ENCODE measurements around the gene GRID1.
A peak's percentile ranks its signal among the peaks of the same experiment; 100 is the strongest.
"Not testable (repeated sequence)": the region's sequence is repeated elsewhere in the genome, so short reads cannot be mapped to it uniquely, and the experiment has no call there.

GRID1 gene

DNA sequence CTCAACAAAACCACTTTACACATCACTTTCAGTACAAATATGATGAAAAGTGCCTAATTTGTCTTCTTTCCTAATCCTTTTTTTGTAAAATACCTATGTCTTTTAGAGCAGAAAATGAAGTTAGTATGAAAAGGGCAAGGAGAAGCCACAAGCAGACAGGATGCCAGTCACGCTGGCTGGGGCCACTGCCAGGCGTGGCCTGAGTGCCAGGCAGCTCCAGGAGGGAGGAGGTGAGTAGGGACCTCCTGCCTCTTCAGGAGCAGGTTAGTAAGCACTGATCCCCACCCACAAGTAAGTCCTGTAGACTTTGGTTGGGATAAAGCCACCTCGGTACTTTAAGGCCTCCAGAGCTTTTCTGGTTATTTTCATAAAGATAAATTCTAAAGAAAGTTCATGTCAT, 432.0 kb downstream of the GRID1 start:
- no peak for DNase-seq (ENCODE audit: low read depth, low spot score)

- DNase-seq (ENCODE audit: low read depth, low spot score): not testable (repeated sequence)
These were observed 436.6 kb downstream of the GRID1 start for GRCh38 chr10:85929993-85930392.

DNA sequence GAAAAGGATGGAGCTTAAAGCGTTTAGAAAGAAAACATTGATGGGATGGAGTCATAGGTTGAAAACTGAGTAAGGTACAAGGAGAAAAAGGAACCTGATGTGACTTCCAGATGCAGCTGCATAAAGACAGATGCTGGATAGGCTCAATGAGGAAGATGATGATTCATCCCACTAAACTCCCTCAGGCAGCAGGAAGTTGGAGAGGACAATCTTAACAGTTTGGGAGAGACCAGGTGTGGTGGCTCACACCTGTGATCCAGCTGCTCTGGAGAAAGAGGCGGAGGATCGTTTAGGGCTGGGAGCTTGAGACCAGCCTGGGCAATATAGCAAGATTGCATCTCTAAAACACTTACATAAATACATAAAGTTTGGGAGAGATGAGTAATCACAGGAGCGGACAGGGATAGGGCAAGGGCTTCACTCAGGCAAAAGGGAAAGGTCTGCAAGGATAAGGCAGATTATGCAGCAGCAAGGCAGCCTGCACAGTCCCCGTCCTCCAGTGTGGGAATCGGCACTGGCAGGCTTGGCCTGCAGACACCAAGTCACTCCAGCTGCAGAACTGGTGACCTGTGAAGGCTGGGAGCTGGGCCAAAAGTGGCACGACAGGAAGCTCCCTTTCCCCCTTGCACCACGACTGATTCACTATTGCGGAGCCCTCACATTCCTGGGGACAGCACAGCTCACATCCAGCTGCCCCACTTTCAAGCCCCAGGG, 438.5 kb downstream of the GRID1 start:
- no peak for DNase-seq (ENCODE audit: low read depth, low spot score)

DNA sequence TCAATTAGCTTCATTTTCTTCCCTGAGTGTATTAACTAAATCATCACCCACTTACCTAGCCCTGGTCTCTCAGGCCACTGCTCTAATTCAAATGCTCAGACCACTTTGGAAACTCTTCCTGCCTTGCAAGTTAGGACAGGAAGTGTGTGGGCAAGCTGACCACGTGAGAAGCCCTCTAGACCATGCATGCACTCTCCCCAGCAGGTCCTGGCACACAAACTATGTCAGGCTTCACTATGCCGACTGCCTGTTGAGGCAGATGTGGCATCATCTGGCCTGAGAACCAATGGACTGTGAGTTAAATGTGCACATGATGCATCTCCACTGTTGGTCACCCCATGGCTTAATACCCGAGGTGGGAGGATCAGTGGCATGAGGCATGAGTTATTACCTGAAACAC, 439.6 kb downstream of the GRID1 start:
- no peak for DNase-seq (ENCODE audit: low read depth, low spot score)

GRCh38 chr10:85926136-85926535, 440.5 kb downstream of the GRID1 start:
- no peak for DNase-seq (ENCODE audit: low read depth, low spot score)

DNA sequence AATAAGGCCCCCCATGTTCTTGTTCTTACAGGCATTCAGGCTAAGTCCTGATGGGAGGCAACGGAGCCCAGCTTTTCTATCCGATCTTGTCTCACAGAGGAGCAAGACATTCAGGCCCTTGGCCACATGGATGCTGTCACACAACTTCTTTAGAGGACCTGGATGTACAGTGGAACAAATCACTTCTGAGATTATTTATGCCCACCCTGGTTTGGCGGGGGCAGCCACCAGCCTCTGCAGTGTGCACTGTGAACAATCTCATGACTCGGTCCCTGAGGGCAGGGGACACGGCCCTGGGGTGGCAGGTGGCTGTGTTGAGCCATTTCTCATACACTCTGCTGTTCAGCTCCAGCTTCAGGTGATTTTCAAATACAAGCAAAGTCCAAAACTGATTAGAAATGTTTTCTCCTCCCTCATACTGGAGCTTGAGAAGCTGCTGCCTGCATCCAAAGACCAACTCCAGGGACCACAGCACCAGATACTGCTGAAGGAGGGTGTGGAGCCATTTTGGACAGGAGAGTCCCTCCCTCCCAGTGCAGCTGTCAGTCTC, 441.3 kb downstream of the GRID1 start:
- DNase-seq (ENCODE audit: low read depth, low spot score): no peak

GRCh38 chr10:85924382-85925102, 442.1 kb downstream of the GRID1 start:
- no peak for DNase-seq (ENCODE audit: low read depth, low spot score)

DNA sequence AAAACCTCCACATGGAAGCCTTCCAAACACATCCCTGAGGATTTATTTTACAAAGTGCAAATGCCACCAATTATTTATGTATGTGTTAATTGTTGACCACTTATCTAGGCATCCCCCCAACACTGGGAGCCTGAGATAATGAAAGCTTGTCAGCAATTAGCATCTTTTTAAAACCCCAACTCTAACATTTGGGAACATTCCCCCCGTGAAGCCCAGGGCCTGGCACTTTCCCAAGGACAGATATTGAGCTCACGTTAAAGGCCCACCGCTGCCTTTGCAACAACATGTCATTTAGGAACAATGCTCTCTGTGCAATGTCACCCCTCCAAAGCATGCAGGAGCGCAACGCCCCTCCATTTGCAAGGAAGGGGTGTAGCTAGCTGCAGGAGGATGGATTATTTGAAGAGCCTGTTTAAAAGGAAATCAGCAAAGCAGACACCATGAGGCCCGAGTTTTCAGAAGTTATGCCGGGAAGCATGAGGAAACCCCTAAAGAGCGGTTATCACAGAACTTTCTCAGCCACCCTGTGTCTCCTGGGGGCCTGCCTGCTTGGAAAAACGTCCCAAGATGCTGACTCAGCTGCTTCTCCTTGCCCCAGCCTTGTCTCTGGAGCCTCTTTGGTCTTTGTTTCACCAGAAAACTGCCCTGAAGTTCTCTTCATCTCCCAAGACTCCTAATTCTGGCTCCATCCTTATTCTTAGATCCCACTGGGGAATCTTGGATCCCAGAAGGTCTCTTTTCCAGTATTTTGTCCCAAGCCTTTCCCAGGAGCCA, 444.1 kb downstream of the GRID1 start:
- DNase-seq (ENCODE audit: low read depth, low spot score): no peak

DNA sequence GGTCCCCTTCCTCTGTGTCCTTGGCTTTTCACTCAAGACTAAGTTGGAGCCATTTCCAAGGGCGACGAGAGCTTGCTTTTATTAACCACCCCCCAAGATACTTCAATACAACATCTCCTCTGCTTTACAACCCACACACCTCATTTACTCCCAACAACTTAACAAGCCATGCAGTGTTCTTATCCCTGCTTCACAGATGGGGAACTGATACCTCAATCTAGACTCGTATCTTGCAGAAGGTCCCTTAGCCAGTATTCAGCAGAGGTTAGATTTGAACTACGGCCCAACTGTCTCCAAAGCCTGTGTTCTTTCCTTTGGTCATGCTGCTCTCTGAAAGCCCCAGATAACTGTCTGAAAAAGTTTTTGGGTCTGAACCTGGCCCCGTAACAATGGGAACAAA, 444.8 kb downstream of the GRID1 start:
- DNase-seq (ENCODE audit: low read depth, low spot score): no peak

GRCh38 chr10:85920311-85920710, 446.3 kb downstream of the GRID1 start:
- no peak for DNase-seq (ENCODE audit: low read depth, low spot score)

GRCh38 chr10:85919491-85920021, 447.0 kb downstream of the GRID1 start:
- peak; percentile 6 for DNase-seq (ENCODE audit: low read depth, low spot score)

DNA sequence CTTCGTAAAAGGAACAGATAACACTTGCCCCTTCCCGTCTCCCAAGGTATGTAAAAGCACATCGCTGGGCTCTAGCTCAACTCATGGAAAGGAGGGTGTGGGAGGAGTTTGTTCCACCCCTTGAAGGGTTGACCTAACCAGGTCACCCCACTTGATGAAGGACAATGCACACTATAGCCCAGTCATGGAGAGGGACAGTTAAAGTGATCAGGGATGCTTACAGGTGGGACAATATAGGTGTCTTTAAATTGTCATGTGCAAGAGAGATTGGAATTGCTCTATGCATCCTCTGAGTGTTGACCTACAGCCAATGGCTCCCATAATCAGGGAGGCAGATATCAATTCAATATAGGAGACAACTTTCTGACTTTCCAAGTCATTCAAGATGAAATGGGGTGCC, 448.2 kb downstream of the GRID1 start:
- no peak for DNase-seq (ENCODE audit: low read depth, low spot score)

DNA sequence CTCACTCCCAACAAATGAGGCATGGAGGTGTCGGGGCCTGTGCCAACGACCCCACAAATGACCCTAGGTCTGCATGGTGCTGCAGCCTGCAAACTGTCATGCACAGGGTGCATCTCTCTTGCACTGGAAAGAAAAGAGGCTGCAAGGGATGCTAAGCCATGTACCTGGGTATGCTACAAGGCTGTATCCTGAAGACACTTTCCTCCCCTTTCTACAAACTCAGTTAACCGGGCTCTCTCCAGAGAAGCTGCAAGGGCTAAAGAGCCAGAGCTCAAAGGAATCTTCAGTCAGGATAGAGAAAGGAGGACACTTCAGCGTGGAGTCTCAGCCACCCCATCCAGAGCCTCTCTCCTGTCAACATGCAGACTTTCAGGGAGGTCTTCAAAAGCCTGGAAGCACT, 449.0 kb downstream of the GRID1 start:
- no peak for DNase-seq (ENCODE audit: low read depth, low spot score)

GRCh38 chr10:85916994-85917573, 449.5 kb downstream of the GRID1 start:
- DNase-seq (ENCODE audit: low read depth, low spot score): no peak

GRCh38 chr10:85916286-85916685, 450.3 kb downstream of the GRID1 start:
- peak; percentile 47 for DNase-seq (ENCODE audit: low read depth, low spot score)

- DNase-seq (ENCODE audit: low read depth, low spot score): no peak
These were observed 451.2 kb downstream of the GRID1 start for GRCh38 chr10:85915245-85915846.

DNA sequence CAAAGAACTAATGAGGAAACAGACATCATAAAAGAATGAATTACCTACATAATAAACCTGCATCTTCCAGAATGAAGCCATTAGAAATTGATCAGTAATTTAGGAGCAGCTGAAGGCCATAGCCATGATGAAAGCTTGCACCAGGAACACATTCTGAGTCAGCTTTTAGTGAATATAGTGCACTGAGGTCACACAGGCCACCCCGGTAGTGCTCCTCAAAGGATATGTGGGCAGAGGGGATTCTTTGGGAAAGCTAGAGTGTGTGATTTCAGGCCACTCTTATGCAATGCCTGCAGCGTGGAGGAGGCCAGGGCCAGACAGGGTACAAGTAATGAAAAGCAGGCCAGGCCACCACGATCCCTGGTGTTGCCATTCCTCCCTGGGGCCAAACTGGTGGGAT, 451.9 kb downstream of the GRID1 start:
- DNase-seq (ENCODE audit: low read depth, low spot score): no peak

GRCh38 chr10:85908462-85908861, 458.1 kb downstream of the GRID1 start:
- no peak for DNase-seq (ENCODE audit: low read depth, low spot score)

DNA sequence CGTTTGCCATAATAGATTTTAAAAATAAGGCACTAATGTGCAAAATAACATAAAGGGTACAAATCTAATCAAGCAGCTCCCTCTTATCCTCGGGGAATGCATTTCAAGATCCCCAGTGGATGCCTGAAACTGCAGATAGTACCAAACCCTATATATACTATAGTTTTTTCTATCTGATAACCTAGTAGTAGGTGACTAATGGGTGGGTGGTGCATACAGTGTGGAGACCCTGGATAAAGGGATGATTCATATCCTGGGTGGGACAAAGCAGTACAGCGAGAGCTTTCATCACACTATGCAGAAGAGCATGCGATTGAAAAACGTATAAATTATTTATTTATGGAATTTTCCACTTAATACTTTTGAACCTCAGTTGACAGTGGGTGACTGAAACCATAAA, 464.5 kb downstream of the GRID1 start:
- DNase-seq (ENCODE audit: low read depth, low spot score): no peak

- no peak for DNase-seq (ENCODE audit: low read depth, low spot score)
These were observed 465.0 kb downstream of the GRID1 start for GRCh38 chr10:85901599-85901998.

DNA sequence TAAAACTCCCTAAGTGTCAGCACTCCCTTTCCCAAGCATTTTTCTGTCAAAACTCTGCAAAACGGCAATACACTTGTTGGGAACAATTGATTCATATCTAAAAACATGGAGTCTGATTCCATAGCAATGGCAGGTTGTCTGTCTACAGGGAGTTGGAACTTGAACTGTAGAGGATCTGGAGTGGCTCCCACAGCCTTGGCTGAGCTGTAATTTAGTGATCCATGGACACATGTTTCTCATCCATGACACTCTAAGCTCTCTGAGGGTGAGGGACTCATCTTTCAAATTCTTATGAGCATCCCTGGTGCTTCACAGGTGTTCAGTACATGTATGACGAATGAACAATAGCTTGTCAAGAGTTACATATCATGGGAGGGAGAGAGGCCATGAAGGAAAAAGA, 466.1 kb downstream of the GRID1 start:
- no peak for DNase-seq (ENCODE audit: low read depth, low spot score)

Data from ELF-1 (cell line).